KMS-11 (cell line): Measurements from ENCODE around the gene HCN2.

Experiments
- H2AFZ ChIP-seq: fragments of 200-600 bp; sonication (generic); 2 replicates; pipeline ENCODE4 v1.6.1; 2016; ENCODE audit warnings: antibody characterized with exemption, mixed run types, low read depth
- H3K27ac ChIP-seq: fragments of 200-600 bp; sonication (generic); 2 replicates; pipeline ENCODE4 v1.6.1; 2016; ENCODE audit warnings: mild to moderate bottlenecking, mixed run types
- H3K27me3 ChIP-seq: fragments of 200-600 bp; sonication (generic); 2 replicates; pipeline ENCODE4 v1.6.1; 2017; ENCODE audit warnings: mild to moderate bottlenecking, low read depth, mixed run types, moderate library complexity; ENCODE audit not compliant: insufficient read depth
- H3K36me3 ChIP-seq: fragments of 200-600 bp; sonication (generic); 2 replicates; pipeline ENCODE4 v1.6.1; 2017; ENCODE audit warnings: mild to moderate bottlenecking, mixed run types; ENCODE audit not compliant: insufficient read depth
- H3K4me1 ChIP-seq: fragments of 200-600 bp; sonication (generic); 2 replicates; pipeline ENCODE4 v1.6.1; 2016; ENCODE audit warnings: mild to moderate bottlenecking, low read depth, mixed run types; ENCODE audit not compliant: poor library complexity, severe bottlenecking
- H3K4me2 ChIP-seq: fragments of 200-600 bp; sonication (generic); 2 replicates; pipeline ENCODE4 v1.7.0; 2016; ENCODE audit warnings: mild to moderate bottlenecking, mixed run types
- H3K4me3 ChIP-seq: fragments of 200-600 bp; sonication (generic); IDR thresholded peaks from 2 replicates; pipeline ENCODE4 v1.6.1; 2017; ENCODE audit warnings: low read depth, low read length, mixed read lengths; ENCODE audit not compliant: insufficient read depth
- H3K79me2 ChIP-seq: fragments of 200-600 bp; sonication (generic); 2 replicates; pipeline ENCODE4 v1.6.1; 2016; ENCODE audit warnings: low read depth, mixed run types; ENCODE audit not compliant: insufficient read depth
- H3K9ac ChIP-seq: fragments of 200-600 bp; sonication (generic); 2 replicates; pipeline ENCODE4 v1.6.1; 2016; ENCODE audit warnings: mild to moderate bottlenecking, mixed run types
- H4K20me1 ChIP-seq: fragments of 200-600 bp; sonication (generic); 2 replicates; pipeline ENCODE4 v1.6.1; 2016; ENCODE audit warnings: mild to moderate bottlenecking, mixed run types; ENCODE audit not compliant: insufficient read depth
- TF ChIP-seq, protein P1 (sequence below): fragments of 200-600 bp; sonication (generic); conservative IDR thresholded peaks from 2 replicates; pipeline ENCODE4 v1.6.1; 2017; ENCODE audit warnings: low read depth, mild to moderate bottlenecking, antibody characterized with exemption, low read length, moderate library complexity, mixed read lengths

The HCN2 gene

DNA sequence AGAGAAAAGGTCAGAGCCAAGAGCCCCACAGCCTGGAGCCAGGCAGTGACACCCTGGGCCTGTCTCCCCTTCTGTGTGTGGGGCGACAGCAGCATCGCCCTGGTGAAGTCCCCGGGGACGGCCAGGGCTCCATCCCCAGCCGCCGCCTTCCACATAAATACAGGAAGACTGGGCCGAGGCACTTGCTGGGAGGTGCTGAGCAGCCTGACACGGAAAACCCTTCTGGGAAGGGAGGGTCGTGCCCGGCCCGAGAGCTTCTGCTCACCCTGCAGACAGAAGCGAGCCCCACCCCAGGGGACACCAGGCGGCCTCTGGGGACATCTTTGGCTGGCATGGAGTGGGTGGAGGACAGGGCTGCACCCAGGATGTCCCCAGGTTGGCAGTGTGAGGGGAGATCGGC, 55.1 kb downstream of the HCN2 start:
- no peaks in the 10 kb centered on the region for H3K27me3 ChIP-seq
- H3K79me2 ChIP-seq, result no peaks in the 10 kb centered on the region
- H3K27ac ChIP-seq, result no peak overlapping the region
- TF ChIP-seq, protein P1, sequence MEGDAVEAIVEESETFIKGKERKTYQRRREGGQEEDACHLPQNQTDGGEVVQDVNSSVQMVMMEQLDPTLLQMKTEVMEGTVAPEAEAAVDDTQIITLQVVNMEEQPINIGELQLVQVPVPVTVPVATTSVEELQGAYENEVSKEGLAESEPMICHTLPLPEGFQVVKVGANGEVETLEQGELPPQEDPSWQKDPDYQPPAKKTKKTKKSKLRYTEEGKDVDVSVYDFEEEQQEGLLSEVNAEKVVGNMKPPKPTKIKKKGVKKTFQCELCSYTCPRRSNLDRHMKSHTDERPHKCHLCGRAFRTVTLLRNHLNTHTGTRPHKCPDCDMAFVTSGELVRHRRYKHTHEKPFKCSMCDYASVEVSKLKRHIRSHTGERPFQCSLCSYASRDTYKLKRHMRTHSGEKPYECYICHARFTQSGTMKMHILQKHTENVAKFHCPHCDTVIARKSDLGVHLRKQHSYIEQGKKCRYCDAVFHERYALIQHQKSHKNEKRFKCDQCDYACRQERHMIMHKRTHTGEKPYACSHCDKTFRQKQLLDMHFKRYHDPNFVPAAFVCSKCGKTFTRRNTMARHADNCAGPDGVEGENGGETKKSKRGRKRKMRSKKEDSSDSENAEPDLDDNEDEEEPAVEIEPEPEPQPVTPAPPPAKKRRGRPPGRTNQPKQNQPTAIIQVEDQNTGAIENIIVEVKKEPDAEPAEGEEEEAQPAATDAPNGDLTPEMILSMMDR, result no peak
- H3K36me3 ChIP-seq, result no peaks in the 10 kb centered on the region; the same call in 1 of the 2 replicates
- no peak overlapping the region for H3K4me3 ChIP-seq
- no peaks in the 10 kb centered on the region for H4K20me1 ChIP-seq
- H3K9ac ChIP-seq, result no peak overlapping the region
- no peak overlapping the region for H3K4me2 ChIP-seq
- H3K4me1 ChIP-seq, result no peaks in the 10 kb centered on the region
- H2AFZ ChIP-seq, result no peak overlapping the region

DNA sequence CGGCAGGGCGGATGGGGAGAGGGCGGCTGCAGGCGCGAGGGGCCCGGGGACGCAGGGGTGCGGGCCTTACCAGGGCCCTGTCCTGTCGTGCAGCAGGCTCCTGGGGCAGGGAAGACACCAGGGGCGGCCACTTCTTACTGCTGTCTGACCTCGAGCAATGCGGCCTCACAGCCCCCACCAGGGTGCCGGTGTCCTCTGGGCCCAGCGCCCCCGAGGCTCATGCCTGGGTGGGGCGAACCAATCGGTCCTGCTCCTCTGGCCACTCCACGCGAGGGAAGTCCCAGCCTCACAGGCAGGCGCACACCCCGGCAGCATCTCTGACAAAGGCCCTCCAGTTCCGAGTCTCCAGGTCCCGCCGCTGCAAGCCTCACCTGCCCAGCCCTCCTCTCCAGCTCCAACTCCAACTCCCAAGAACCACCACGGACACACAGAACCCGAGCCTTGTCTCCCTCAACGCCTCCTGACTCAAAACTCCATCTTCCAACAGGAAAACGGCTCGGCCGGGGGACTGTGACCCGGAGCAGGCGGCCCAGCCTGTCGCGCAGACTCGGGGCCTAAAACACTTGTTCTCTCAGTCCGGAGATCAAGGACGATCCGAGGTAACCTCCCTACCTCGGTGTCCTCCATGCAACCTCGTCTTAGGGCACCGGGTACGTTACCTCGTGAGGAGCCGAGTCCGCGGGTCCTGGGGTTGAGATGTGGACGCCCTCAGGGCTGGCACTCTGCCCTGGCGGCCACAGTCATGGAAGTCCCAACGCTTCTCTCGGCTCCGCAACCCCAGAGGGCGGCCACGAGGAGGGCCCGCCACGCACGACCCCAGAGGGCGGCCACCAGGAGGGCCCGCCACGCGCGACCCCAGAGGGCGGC, 56.5 kb downstream of the HCN2 start:
- Histone ChIP-seq H3K4me3 (no peak overlapping the region), H4K20me1 (no peaks in the 10 kb centered on the region), H2AFZ (no peak overlapping the region), H3K27me3 (no peaks in the 10 kb centered on the region), H3K27ac (no peak overlapping the region), H3K36me3 (no peaks in the 10 kb centered on the region; the same call in 1 of the 2 replicates), H3K79me2 (no peaks in the 10 kb centered on the region), H3K9ac (no peak overlapping the region), H3K4me2 (no peak overlapping the region), H3K4me1 (no peaks in the 10 kb centered on the region)
- TF ChIP-seq, protein P1, result no peak

DNA sequence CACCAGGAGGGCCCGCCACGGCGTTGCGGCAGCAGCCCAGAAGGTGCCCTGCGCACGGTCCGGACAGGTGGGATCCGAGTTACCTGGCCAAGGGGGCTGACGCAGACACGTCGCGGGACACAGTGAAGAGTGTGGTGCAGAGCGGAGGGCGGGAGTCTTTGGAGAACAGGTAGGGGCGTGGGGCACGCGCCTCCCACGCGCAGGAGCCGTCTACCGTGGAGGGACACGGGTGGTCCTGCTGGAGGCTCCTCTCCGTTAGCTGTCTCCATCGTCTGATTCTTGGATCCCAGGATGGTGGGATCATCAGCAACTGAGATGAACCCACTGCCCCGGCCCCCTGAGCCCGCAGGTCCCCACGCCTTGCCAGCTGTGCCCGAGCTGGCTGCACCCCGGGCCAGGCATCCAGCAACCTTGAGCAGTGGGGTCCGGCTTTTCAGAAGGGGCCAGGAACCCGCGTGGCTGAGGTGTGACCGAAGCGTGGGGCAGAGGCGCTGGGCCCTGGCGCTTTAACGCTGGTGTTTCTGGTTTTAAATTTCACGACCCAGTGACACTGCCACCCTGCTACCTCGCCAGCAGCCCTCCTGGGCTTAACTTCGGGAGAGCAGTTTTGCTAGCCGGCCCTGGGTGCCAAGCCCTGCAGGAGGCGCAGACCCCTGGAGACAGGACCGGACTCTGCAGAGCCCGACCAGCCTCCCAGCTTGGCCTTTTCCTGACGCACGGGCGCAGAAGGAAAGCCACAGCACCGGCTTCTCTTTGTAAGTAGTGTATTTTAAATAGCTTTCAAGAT, 57.3 kb downstream of the HCN2 start:
- Histone ChIP-seq H2AFZ (no peak overlapping the region), H3K9ac (no peak overlapping the region), H4K20me1 (no peaks in the 10 kb centered on the region), H3K27me3 (no peaks in the 10 kb centered on the region), H3K27ac (no peak overlapping the region), H3K36me3 (no peaks in the 10 kb centered on the region; the same call in 1 of the 2 replicates), H3K4me3 (no peak overlapping the region), H3K79me2 (peaks cover 5% of the 10 kb centered on the region; the same call in 1 of the 2 replicates), H3K4me2 (no peak overlapping the region), H3K4me1 (no peaks in the 10 kb centered on the region)
- TF ChIP-seq, protein P1, result no peak

DNA sequence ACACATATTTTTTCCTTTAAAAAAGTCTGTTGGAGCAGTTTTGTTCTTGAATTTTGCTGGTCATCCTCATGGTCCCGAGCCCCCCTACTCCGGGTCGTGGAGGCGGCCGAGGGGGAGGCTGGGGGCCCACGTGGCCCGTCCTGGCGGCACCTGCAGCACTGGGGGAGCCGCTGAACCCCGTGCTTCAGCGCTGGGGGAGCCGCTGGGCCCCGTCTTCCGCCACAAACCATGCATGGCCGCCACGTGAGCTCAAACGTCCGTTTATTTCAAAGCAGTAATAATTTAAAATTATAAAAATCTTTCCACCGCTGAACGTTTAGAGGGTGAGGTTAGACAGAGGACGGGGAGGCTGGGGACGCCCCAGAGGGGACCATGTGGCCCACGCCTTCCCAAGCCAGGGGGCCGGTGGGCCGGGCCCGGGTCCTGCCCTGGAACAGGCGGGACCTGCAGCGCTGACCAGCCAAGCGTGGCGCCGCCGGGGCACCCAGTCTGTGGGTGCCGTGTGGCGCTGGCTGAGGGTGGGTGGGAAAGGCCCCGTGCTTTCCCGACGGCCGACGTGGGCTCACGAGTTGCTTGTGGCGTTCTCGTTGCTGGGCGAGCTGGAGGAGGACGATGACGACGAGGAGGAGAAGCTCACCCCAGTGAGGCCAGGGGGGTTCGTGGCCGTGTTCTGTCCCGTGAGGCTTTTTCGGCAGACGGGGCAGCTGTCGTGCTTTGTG, 58.0 kb downstream of the HCN2 start:
- H3K4me2 ChIP-seq, result no peak overlapping the region
- peaks cover 13% of the 10 kb centered on the region for H3K79me2 ChIP-seq
- H3K36me3 ChIP-seq, result no peaks in the 10 kb centered on the region; the same call in 1 of the 2 replicates
- H3K4me3 ChIP-seq, result no peak overlapping the region
- TF ChIP-seq, protein P1, result no peak
- no peaks in the 10 kb centered on the region for H3K4me1 ChIP-seq
- H3K27ac ChIP-seq, result no peak overlapping the region
- no peaks in the 10 kb centered on the region for H3K27me3 ChIP-seq
- H3K9ac ChIP-seq, result no peak overlapping the region
- H4K20me1 ChIP-seq, result no peaks in the 10 kb centered on the region; the same call in 1 of the 2 replicates
- H2AFZ ChIP-seq, result no peak overlapping the region
